Stimulated activated CD8-positive, alpha-beta memory T cell treated with anti-CD3 and anti-CD28 coated beads, Interleukin-12 subunit alpha, Interleukin-12 subunit beta, amount 100 ng/mL, for 24 hours (primary cell): Measurements from ENCODE around the gene CDKN2B-AS1.
"Not testable (repeated sequence)": the region's sequence is repeated elsewhere in the genome, so short reads cannot be mapped to it uniquely, and the experiment has no call there.

Experiments used
- DNase-seq: peaks from one replicate; pipeline ENCODE4 v3.0.0-alpha.2; 2020; ENCODE audit errors: extremely low read depth

The CDKN2B-AS1 gene

GRCh38 chr9:22043928-22044327, 49.3 kb downstream of the CDKN2B-AS1 start:
- no peak for DNase-seq

GRCh38 chr9:22044583-22044982, 50.0 kb downstream of the CDKN2B-AS1 start:
- DNase-seq, result no peak

- DNase-seq, result no peak
These were observed 50.8 kb downstream of the CDKN2B-AS1 start for GRCh38 chr9:22045423-22045822.

GRCh38 chr9:22046243-22046885, 51.8 kb downstream of the CDKN2B-AS1 start:
- no peak for DNase-seq

GRCh38 chr9:22047596-22047995, 53.0 kb downstream of the CDKN2B-AS1 start:
- no peak for DNase-seq

GRCh38 chr9:22049411-22049810, 54.8 kb downstream of the CDKN2B-AS1 start:
- DNase-seq, result no peak

GRCh38 chr9:22050924-22051323, 56.3 kb downstream of the CDKN2B-AS1 start:
- DNase-seq, result no peak

- peak; percentile 11 for DNase-seq
These were observed 57.9 kb downstream of the CDKN2B-AS1 start for GRCh38 chr9:22052376-22052945.

GRCh38 chr9:22053178-22053577, 58.6 kb downstream of the CDKN2B-AS1 start:
- DNase-seq, result no peak

GRCh38 chr9:22054076-22054475, 59.5 kb downstream of the CDKN2B-AS1 start:
- no peak for DNase-seq

GRCh38 chr9:22054529-22054928, 59.9 kb downstream of the CDKN2B-AS1 start:
- no peak for DNase-seq

GRCh38 chr9:22055090-22055489, 60.5 kb downstream of the CDKN2B-AS1 start:
- no peak for DNase-seq

- DNase-seq, result no peak
These were observed 61.8 kb downstream of the CDKN2B-AS1 start for GRCh38 chr9:22056402-22056801.

- DNase-seq, result not testable (repeated sequence)
These were observed 63.4 kb downstream of the CDKN2B-AS1 start for GRCh38 chr9:22057972-22058371.

- no peak for DNase-seq
These were observed 66.3 kb downstream of the CDKN2B-AS1 start for GRCh38 chr9:22060831-22061383.

- no peak for DNase-seq
These were observed 70.4 kb downstream of the CDKN2B-AS1 start for GRCh38 chr9:22064957-22065356.

GRCh38 chr9:22065431-22066200, 71.0 kb downstream of the CDKN2B-AS1 start:
- no peak for DNase-seq

GRCh38 chr9:22067196-22067595, 72.6 kb downstream of the CDKN2B-AS1 start:
- no peak for DNase-seq

- no peak for DNase-seq
These were observed 73.8 kb downstream of the CDKN2B-AS1 start for GRCh38 chr9:22068369-22068768.

- DNase-seq, result no peak
These were observed 78.8 kb downstream of the CDKN2B-AS1 start for GRCh38 chr9:22073349-22073748.

GRCh38 chr9:22078081-22078480, 83.5 kb downstream of the CDKN2B-AS1 start:
- no peak for DNase-seq

GRCh38 chr9:22079873-22080341, 85.3 kb downstream of the CDKN2B-AS1 start:
- peak; percentile 14 for DNase-seq
